Smooth muscle cell (in vitro differentiated cells): ENCODE data around the gene AFM. TPM values are rescaled to one million over a fixed set of nuclear protein-coding genes. Genes with fewer than 3 reads are reported as not detected.

ENCODE experiments used
- DNase-seq: peaks from one replicate; lab custom pipeline; 2025; ENCODE audit not compliant: unreplicated experiment; lab: John Stamatoyannopoulos, UW
- H2AFZ ChIP-seq: fragments of 200-600 bp; sonication (generic); 2 replicates; pipeline ENCODE4 v1.6.0; 2016; ENCODE audit warnings: antibody characterized with exemption, low read depth, mild to moderate bottlenecking
- H3F3A ChIP-seq: fragments of 200-600 bp; sonication (generic); 2 replicates; pipeline ENCODE4 v1.6.0; 2017; ENCODE audit warnings: antibody characterized with exemption, low read depth
- H3K27ac ChIP-seq: fragments of 200-600 bp; sonication (generic); 2 replicates; pipeline ENCODE4 v1.5.1; 2016; ENCODE audit warnings: low read depth, mild to moderate bottlenecking
- H3K27me3 ChIP-seq: fragments of 200-600 bp; sonication (generic); 2 replicates; pipeline ENCODE4 v1.6.1; 2016; ENCODE audit warnings: low read depth, mild to moderate bottlenecking
- H3K36me3 ChIP-seq: fragments of 200-600 bp; sonication (generic); 2 replicates; pipeline ENCODE4 v1.5.1; 2016; ENCODE audit warnings: low read depth
- H3K4me1 ChIP-seq: fragments of 200-600 bp; sonication (generic); 2 replicates; pipeline ENCODE4 v1.5.1; 2016; ENCODE audit warnings: low read depth
- H3K4me2 ChIP-seq: fragments of 200-600 bp; sonication (generic); 2 replicates; pipeline ENCODE4 v1.6.0; 2016; ENCODE audit warnings: mild to moderate bottlenecking
- H3K4me3 ChIP-seq: fragments of 200-600 bp; sonication (generic); 2 replicates; pipeline ENCODE4 v1.5.1; 2016; ENCODE audit warnings: mild to moderate bottlenecking
- H3K79me2 ChIP-seq: fragments of 200-600 bp; sonication (generic); 2 replicates; pipeline ENCODE4 v1.6.0; 2016; ENCODE audit warnings: low read depth, mild to moderate bottlenecking
- H3K9ac ChIP-seq: fragments of 200-600 bp; sonication (generic); 2 replicates; pipeline ENCODE4 v1.6.0; 2016; ENCODE audit warnings: low read depth
- H3K9me3 ChIP-seq: fragments of 200-600 bp; sonication (generic); replicated peaks from 2 replicates; pipeline ENCODE4 v1.5.1; 2016; ENCODE audit warnings: low read depth
- H4K20me1 ChIP-seq: fragments of 200-600 bp; sonication (generic); 2 replicates; pipeline ENCODE4 v1.6.0; 2016; ENCODE audit warnings: low read depth
- WGBS: methylation state at CpG from one replicate; pipeline ENCODE4 v1.1.7; 2016; ENCODE audit warnings: low lambda C conversion rate; 5-methylcytosine and 5-hydroxymethylcytosine counted together
- polyA plus RNA-seq: library from polyadenylated mRNA; unstranded; fragments of >200 nt; fragmentation: Nextera tagmentation; extraction: Ambion mirVana; gene quantifications from 2 replicates; pipeline ENCODE4 v1.2.1, GENCODE V29; 2016
- total RNA-seq: library from RNA; depleted of rRNA; stranded (reverse); fragments of >200 nt; gene quantifications from 2 replicates; pipeline ENCODE4 v1.2.3, GENCODE V29; 2014
- TF ChIP-seq, protein P1 (sequence below): fragments of 200-600 bp; sonication (generic); IDR thresholded peaks from 2 replicates; pipeline ENCODE4 v1.5.1; 2017; ENCODE audit warnings: borderline replicate concordance, mild to moderate bottlenecking, antibody characterized with exemption; ENCODE audit not compliant: insufficient read depth, poor library complexity, severe bottlenecking

The AFM gene
- total and polyA plus RNA-seq, 2 experiments from 2014 or later = not detected

DNA sequence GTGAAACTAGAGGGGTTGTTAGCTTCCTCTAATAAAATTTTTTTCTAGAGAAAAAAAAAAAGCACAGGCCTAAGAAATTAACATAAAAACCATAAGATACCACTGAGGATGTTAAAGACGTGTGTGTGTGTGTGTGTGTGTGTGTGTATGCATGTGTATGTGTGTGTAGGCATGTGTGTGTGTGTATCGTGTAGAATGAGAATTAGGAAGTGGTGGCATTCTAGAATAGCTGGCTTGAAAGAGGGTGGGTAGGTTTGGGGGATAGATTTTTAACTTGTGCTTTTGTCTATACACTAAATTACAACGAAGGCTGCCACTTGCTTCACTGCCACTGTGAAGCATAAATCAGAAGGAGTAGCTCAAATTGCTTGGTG lies 22.5 kb upstream of the AFM start:
- no peaks in the 10 kb centered on the region for H3K27me3 ChIP-seq
- H3K36me3 ChIP-seq = no peaks in the 10 kb centered on the region
- no peak for DNase-seq
- H3K4me1 ChIP-seq = no peaks in the 10 kb centered on the region
- H3F3A ChIP-seq = no peaks in the 10 kb centered on the region
- no peak overlapping the region for H3K27ac ChIP-seq
- WGBS = 88% methylated on average over 3 of the region's 3 CpGs
- no peaks in the 10 kb centered on the region for H3K79me2 ChIP-seq
- no peaks in the 10 kb centered on the region for H4K20me1 ChIP-seq
- TF ChIP-seq, protein P1, sequence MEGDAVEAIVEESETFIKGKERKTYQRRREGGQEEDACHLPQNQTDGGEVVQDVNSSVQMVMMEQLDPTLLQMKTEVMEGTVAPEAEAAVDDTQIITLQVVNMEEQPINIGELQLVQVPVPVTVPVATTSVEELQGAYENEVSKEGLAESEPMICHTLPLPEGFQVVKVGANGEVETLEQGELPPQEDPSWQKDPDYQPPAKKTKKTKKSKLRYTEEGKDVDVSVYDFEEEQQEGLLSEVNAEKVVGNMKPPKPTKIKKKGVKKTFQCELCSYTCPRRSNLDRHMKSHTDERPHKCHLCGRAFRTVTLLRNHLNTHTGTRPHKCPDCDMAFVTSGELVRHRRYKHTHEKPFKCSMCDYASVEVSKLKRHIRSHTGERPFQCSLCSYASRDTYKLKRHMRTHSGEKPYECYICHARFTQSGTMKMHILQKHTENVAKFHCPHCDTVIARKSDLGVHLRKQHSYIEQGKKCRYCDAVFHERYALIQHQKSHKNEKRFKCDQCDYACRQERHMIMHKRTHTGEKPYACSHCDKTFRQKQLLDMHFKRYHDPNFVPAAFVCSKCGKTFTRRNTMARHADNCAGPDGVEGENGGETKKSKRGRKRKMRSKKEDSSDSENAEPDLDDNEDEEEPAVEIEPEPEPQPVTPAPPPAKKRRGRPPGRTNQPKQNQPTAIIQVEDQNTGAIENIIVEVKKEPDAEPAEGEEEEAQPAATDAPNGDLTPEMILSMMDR = no peak
- no peak overlapping the region for H3K9ac ChIP-seq
- H2AFZ ChIP-seq = no peak overlapping the region
- H3K9me3 ChIP-seq = no peaks in the 10 kb centered on the region
- H3K4me3 ChIP-seq = no peak overlapping the region
- no peak overlapping the region for H3K4me2 ChIP-seq

DNA sequence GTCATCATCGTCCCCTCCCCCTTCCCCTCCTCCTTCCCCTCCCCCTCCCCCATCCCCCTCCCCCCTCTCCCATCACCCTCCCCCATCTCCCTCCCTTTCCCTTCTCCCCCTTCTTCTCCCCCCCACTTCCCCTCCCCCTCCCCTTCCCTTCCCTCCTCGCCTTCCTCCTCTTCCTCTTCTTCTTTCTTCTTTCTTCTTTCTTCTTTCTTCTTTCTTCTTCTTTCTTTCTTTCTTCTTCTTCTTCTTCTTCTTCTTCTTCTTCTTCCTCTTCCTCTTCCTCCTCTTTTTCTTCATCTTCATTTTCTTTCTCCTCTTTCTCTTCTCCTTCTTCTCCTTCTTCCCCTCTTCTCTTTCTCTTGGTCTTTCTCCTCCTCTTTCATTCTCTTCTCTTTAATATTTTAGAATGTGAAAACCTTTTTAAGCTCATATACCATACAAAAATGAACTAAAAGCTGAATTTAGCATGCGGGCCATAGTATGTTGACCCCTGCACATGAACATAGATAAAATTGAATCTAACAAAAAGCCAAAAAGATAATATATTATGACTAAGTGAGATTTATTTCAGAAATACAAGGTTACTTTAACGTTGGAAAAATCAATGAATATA lies 20.5 kb upstream of the AFM start:
- no peaks in the 10 kb centered on the region for H3K4me1 ChIP-seq

DNA sequence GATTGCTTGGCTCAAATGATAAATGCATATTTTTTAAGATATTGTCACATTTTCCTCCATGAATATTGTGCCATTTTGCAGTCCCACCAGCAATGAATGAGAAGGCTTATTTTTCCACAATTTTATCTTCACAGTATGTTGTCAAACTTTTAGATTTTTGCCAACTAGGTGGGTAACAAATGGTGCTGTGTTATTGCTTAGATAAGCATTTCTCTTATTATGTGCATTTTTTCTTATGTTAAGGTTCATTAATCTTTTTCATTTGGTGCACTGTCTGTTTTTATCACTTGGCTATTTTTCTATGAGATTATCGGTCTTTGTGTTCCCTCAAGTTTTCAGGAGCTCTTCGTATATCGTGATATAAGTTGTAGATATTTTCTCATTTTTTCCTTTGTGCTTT lies 13.4 kb upstream of the AFM start:
- no peak overlapping the region for H3K4me3 ChIP-seq
- no peaks in the 10 kb centered on the region for H3K79me2 ChIP-seq
- no peak for DNase-seq
- H3K9ac ChIP-seq = no peak overlapping the region
- no peaks in the 10 kb centered on the region for H3K27me3 ChIP-seq
- H3K4me2 ChIP-seq = no peak overlapping the region
- H2AFZ ChIP-seq = no peak overlapping the region
- no peaks in the 10 kb centered on the region for H3F3A ChIP-seq
- 93% methylated on average over 3 of the region's 3 CpGs for WGBS
- no peaks in the 10 kb centered on the region for H3K9me3 ChIP-seq
- TF ChIP-seq, protein P1 = no peak
- no peak overlapping the region for H3K27ac ChIP-seq
- H3K4me1 ChIP-seq = no peaks in the 10 kb centered on the region
- no peaks in the 10 kb centered on the region for H3K36me3 ChIP-seq
- H4K20me1 ChIP-seq = no peaks in the 10 kb centered on the region

More for the DNA sequence above, 20.5 kb upstream of the AFM start:
- no peaks in the 10 kb centered on the region for H4K20me1 ChIP-seq
- H3K27me3 ChIP-seq = no peaks in the 10 kb centered on the region
- no peak overlapping the region for H3K9ac ChIP-seq
- TF ChIP-seq, protein P1 = no peak
- H3F3A ChIP-seq = no peaks in the 10 kb centered on the region
- WGBS = 91% methylated on average over 3 of the region's 4 CpGs
- H3K9me3 ChIP-seq = no peaks in the 10 kb centered on the region
- DNase-seq = no peak
- no peak overlapping the region for H3K4me3 ChIP-seq
- no peaks in the 10 kb centered on the region for H3K79me2 ChIP-seq
- no peak overlapping the region for H3K4me2 ChIP-seq
- H3K27ac ChIP-seq = no peak overlapping the region
- H2AFZ ChIP-seq = no peak overlapping the region
- no peaks in the 10 kb centered on the region for H3K36me3 ChIP-seq

DNA sequence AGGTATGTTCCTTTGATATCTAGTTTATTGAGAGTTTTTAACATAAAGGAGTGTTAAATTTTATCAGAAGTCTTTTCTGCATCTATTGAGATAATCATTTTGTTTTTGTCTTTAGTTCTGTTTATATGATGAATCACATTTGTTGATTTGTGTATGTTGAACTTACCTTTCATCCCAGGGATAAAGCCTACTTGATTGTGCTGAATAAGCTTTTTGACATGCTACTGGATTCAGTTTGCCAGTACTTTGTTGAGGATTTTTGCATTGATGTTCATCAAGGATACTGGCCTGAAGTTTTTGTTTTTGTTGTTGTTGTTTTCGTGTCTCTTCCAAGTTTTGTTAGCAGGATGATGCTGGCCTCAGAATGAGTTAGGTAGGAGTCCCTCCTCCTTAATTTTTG lies 10.8 kb upstream of the AFM start:
- no peaks in the 10 kb centered on the region for H3K79me2 ChIP-seq
- no peaks in the 10 kb centered on the region for H3K36me3 ChIP-seq
- H3F3A ChIP-seq = no peaks in the 10 kb centered on the region
- TF ChIP-seq, protein P1 = no peak
- no peaks in the 10 kb centered on the region for H3K4me1 ChIP-seq
- H2AFZ ChIP-seq = no peak overlapping the region
- H3K27me3 ChIP-seq = no peaks in the 10 kb centered on the region
- no peak for DNase-seq
- 87% methylated on average over 1 of the region's 1 CpG for WGBS
- no peak overlapping the region for H3K27ac ChIP-seq
- H3K4me3 ChIP-seq = no peak overlapping the region
- no peak overlapping the region for H3K9ac ChIP-seq
- H3K9me3 ChIP-seq = no peaks in the 10 kb centered on the region
- H3K4me2 ChIP-seq = no peak overlapping the region
- no peaks in the 10 kb centered on the region for H4K20me1 ChIP-seq
